Left cardiac atrium (tissue), 4 donors: ENCODE results near the gene TBC1D7. TPM values are rescaled to one million over a fixed set of nuclear protein-coding genes. Genes with fewer than 3 reads are reported as not detected.
A peak's percentile ranks its signal among the peaks of the same experiment; 100 is the strongest.

Experiments
- ATAC-seq, 2 donors: fragments of 200-7000 bp; cut with Tn5 transposase; one replicate each; pipeline ENCODE4 v1.9.1; 2020; ENCODE audit warnings: mild to moderate bottlenecking in 2 of 2, moderate library complexity in 2 of 2
- DNase-seq: peaks from one replicate; pipeline ENCODE4 v3.0.0-alpha.2; 2020
- intact Hi-C, 2 donors: fragments of 100-400 bp; cut with DNase I; formaldehyde crosslinking; loops; one replicate each; pipeline versions ENCODE4 v1.14.1 to v1.15.1; 2022 to 2023
- total RNA-seq, 2 donors: library from RNA; stranded (reverse); fragmentation: NEBNext Ultra II Directional; extraction: Animal tissue kit (Norgen Biotek cat#: 25700); gene quantifications; one replicate each; pipeline ENCODE4 v1.2.1, GENCODE V29; 2021
- donor health status: DM: no; HTN: yes; CAD: no.
- donor health status: DM: no; HTN: yes; CAD: no; lungs with severe emphysema.
- donor health status: DM: yes; HTN: yes; CAD: no.
- donor health status: Dilated cardiomyopathy.

TBC1D7 gene
- total RNA-seq, 2 donors from 2014 or later, result 21.6 to 36.3 TPM

DNA sequence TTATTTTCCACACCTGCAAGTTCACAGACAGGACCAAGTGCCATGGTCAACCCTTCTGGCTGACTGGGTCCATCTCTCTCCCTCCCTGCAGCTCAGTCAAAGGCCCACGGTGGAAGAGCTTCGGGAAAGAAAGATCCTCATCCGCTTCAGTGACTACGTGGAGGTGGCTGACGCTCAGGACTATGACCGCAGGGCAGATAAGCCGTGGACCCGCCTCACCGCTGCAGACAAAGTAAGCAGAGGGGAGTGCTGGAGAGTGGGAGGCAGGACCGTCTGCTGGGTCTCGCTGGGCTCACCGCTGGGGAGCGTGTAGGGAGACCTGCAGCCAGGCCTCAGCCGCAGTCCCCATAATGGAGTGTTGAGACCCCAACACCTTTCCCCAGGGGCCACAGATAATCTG lies 45.0 kb downstream of the TBC1D7 start:
- no peak for DNase-seq
- intact Hi-C loops, result no loop called here
- ATAC-seq, result no peak

DNA sequence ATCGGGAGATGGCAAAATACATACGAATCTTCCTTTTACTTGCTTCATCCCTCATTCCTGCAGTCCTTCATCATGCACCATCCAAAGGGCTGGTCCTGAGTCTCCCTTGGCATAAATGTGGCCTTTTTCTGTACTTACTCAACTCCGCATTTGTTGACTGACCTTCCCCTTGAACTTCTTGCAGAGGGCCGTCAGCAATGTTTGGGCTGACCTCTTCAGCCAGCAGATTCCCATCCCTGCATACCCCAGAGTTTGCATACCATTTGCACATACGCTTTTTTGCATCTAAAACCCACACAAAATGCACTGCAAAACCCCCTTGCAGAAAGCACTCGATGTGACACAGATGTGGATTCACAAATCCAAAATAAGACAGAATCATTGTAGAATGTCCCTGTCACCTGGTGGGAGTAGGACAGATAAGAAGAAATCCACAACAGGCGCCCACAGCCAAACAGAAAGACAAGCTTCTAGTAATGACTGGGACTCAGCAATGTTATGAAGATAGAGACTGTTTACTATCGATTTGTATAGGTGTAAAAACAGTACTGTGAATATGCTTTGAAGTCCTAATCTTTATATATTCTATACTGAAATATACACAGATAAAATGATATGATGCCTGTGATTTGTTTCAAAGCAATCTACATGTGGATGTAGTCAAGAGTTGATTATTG lies 45.8 kb downstream of the TBC1D7 start:
- intact Hi-C loops, result no loop called here
- no peak for DNase-seq

DNA sequence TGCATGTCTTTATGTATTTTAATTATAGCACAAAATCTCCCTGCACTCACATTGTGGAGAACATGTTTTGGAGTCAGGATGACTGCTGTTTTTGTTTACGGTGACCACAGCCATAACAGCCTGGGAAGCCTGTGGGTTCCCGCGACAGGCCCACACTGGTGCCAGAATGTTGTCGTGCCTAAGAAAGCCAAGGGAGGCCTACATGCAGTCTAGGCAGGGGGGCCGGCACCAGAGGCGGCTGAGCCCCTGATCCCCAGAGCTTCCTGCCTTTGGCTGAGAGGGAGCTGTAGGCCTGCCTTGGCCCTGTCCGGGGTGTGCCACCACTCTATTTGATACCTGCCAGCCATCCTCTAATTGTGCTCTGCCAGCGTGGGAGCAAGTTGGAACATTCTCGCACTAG lies 46.7 kb downstream of the TBC1D7 start:
- ATAC-seq, result peak in 1 of 2 donors; percentile 45
- no peak for DNase-seq
- intact Hi-C loops, result no loop called here

More for the DNA sequence above, 45.8 kb downstream of the TBC1D7 start:
- no peak for ATAC-seq

DNA sequence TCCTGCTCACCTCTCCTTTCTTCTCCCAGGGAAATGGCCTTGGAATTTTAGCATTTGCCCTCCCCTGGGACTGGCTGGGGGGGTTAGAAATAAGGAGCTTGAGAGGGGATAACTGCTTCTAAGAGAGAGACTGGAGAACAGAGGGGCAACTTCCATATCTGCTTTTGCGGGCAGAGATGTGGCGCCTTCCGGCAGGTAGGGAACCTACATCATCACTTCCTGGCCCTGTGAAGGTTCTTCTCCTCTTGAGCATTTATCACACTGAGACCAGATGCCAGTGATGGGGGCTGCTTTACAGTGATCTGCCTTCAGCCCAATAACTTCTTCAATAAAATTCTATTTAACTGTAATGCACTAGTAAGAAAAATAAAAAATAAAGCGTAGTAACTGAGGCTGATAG lies 48.1 kb downstream of the TBC1D7 start:
- intact Hi-C loops, result no loop called here
- no peak for DNase-seq
- no peak for ATAC-seq

DNA sequence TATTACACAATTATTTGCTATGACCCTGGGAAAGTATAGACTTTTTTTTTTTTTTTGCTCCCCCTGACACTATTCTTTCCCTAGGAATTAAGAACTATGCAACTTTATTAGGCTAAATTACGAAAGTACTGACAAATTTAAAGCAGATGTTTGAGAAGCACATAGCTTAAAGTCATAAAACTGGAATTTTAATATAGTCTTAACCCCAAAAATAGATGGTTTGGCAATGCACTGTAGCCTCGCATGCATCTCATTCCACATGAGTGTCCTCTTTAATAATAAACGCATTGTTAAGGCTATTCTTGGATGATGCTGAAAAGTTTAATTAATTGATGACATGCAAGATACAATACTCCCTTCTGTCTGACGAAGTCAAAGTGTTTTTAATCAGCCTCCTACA lies 49.3 kb downstream of the TBC1D7 start:
- ATAC-seq, result no peak
- intact Hi-C loops, result no loop called here

DNA sequence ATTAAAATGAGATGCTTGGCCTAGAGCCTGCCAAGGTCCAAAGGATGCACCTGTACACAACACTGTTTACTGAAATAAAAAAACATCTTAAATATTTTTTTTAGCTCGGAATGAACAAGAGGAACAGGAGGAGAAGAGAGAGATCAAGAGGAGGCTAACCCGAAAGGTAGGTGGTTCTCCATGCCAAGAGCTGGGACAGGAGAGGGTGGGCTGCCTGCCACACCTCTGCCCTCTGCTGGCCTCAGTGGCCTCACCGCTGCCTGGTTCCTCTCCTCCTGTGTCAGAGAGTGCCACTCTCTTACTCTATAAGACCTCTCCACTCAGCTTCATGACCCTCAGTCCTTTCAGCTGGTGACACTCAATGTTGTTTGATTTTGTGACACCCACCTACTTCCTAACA lies 50.2 kb downstream of the TBC1D7 start:
- intact Hi-C loops, result no loop called here
- DNase-seq, result no peak
- ATAC-seq, result no peak

More for the DNA sequence above, 49.3 kb downstream of the TBC1D7 start:
- no peak for DNase-seq

DNA sequence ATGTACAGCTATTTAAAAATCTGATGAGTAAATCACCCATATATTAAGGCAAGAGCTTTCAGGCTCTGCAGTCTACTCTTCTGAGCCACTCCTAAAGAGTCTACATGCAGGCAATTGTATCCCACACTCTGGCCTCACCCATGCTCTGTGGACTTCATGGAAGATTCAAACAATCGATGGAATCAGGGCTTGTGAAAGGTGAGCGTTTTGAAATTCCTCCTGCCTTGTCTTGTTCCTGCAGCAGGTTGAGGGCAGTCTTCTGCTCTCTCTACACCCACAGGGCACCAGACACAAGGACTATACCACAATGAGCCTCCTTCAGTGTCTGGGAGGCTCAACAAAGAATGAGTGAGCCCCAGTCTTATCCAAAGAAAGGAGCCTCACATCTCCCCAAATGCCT lies 51.1 kb downstream of the TBC1D7 start:
- DNase-seq, result no peak
- no peak for ATAC-seq
- intact Hi-C loops, result no loop called here

DNA sequence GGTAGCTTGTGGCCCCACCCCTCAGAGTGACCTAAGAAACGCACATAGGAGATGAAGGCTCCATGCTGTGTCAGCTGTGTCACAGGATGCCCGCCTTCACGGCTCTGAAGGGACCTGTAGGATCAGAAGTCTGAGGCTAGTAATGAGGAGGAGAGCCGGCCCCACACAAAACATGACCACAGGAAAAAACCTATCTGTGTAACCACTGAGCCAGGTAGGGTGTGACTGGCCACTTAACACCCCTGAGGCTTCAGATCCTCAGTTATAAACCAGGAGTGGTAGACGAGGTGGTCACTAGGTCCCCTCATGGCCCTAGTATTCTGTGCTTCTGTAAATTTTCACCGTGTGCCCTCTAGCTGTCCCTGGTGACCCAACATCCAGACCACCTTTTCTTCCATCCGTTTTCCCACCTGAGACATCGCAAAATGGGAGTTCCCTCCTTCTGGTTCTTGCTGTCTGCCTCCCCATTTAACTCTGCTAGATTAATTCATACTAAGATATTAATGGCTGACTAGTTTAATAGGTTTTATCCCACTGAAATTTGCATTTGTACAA lies 52.8 kb downstream of the TBC1D7 start:
- DNase-seq, result no peak
- intact Hi-C loops, result no loop called here
- ATAC-seq, result no peak

DNA sequence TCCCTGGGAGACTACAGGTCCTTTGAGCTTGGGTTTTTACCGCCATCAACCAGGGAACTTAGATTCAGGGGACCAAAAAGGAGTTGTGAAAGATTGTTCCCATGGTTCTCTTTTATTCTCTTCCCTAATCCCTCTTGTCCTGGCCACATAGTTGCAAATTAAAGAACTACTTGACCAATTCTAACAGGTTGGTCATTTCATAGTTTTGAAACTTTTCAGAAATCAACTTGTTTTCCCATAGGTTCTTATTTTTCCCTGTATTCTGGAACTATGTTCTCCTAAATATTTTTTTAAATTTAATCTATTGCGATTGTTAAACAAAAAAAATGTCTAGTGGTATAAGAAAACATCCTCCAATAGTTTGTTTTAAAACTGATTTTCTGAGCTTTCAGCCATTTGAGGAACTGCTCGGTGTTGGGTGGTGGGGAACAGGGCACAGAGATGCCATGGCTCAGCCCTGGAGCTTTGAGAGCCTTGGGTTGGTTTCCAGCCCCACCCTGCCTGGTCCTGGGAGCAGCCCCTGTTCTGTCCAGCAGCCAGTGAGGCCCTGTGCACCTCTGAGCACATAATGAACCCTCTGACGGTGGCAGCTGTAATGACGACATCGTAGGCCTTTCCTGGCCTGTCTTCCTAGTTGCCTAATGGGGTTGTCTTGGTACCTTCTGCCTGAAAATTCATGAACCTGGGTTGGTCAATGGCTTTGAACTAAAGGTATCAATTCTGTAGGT lies 53.5 kb downstream of the TBC1D7 start:
- no peak for DNase-seq
- ATAC-seq, result no peak
- intact Hi-C loops, result no loop called here

DNA sequence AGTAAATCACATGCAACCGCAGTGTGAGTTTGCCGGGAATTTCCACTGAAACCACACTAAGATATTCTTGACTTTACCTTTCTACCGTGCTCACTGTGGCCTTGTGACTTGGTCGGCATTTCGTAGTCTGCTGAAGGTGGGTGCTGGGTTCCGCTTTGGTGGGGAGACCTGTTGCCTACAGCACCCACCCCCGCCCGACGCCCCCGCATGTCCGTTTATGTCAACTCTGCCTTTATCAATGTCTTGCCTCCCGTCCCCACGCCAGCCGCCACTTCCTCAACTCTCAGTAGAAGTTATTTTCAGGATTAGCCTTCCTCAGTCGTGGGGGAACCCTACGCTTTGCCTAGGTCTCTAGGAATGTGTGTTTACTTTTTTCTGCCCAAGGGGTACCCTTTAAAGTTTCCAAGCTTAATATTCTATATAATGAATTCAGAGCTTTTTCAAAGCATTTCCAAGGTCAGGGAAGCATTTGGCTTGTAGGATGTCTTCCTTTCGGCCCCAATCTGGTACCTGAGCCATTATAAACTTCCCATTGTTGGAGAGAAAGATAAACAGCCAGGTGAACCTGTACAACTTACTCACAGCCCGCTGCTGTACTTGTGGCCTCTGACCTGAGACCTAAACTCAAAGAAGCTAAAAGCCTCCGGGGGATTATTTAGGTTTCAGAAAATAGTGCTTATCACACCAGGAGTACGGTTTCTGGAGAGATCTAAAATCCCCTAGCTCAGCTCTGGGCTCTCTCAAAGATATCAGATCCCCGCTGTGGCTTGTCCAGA lies 54.2 kb downstream of the TBC1D7 start:
- DNase-seq, result peak; percentile 35
- intact Hi-C loops, result no loop called here
- ATAC-seq, result no peak

DNA sequence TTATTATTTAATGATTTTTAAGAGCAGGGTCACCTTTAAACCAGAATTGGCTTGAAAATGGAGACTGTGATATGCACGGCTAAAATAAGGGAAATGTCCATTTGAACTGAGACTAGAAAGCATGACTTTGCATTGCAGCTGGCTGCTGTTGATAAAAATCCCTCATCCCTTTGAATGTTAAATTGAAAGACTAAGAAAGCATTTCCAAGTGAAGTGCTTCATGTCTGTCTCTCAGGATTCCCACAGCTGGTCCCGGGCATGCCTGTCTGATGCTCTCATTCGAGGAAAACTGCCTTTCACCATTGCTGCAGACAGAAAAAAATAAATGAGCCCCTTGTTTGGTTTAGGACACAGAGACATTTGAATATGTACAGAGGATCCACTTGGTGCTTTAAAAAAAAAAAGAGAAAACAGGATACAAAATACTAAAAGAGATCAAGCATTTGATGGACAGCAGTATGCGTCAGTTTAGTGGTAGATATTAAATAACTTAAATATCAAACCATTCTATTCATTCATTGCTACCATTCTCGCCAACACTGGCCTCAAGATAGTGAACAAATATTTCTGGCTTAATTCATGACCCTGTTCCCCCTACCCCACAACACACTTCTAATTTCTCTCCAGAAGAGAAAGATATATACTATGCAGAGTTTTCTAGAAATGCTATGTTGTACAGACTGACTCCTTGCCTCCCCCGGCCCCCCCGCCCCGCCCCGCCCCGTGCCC lies 55.0 kb downstream of the TBC1D7 start:
- peak in 1 of 2 donors; percentile 8 for ATAC-seq
- DNase-seq, result no peak
- intact Hi-C loops, result no loop called here

DNA sequence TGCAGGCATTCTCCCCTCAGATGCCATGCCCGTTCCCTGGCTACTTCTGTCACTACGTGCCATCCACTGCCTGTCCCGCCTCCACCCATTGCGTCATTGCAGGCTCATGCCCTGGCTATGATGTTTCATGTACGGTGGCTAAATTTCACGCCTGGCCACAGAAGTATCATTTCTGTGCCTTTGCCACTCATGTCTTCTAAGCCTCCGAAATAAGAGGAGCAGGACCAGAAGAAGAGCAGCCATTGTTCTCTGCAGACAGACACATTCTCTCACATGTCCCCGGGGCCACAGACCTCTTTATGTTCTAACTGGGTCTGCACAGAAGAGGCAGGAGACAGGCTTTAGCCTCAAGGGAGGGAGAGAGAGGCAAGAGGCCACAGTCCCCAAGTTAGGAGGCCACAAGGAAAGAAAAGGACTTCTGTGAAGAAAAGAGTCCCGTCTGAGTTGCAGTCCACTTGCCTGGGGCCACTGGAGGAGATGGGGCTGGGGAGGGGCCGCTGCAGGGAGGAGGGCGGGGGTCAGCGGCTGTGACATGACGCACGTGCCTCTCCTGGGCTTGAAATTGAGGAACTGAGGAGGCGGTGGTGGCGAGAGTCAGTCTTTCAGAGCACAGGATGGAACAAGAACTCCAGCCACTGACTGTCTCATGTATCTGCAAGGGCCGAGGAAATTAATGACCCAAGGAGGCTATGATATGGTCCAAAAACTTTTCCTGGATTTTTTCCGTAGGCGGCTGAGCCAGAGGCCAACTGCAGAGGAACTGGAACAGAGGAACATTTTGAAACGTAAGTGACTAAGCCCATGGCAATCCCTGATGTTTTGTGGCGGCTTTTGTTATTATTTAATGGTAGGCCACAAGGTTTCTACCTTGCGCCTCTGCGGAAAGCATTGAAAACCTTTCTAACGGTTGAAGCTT lies 55.9 kb downstream of the TBC1D7 start:
- intact Hi-C loops, result no loop called here
- DNase-seq (peak; percentile 35), ATAC-seq (peak; percentile 50 to 64)

DNA sequence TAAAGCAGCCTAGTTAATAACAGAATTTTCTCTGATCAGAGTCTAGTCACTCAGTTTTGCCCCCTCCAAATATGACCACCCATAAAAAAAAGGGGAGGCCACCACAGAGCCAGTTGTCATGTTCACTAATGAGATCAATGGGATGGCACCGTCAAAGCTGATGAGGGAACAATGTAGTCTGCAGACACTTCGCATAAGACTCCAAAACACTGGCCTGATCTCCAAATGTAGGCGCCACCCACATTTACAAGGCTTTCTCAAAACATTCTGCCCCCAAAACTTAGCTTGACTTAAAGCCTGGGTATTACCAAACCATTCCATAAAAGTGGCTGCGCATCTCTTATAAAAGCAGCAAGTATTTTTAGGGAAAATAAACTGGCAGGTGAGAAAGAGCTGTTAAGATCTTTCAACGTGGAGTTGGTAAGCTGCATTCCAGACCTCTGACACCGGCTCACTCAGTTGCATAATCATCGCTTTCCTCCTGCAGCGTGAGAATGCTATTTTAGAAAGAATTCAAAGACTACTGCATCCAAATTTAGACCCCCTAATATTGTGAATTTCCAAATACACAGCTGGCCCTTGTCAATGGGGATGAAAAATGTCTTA lies 59.3 kb downstream of the TBC1D7 start:
- DNase-seq (no peak), ATAC-seq (peak in 1 of 2 donors; percentile 63)
- intact Hi-C loops, result no loop called here

DNA sequence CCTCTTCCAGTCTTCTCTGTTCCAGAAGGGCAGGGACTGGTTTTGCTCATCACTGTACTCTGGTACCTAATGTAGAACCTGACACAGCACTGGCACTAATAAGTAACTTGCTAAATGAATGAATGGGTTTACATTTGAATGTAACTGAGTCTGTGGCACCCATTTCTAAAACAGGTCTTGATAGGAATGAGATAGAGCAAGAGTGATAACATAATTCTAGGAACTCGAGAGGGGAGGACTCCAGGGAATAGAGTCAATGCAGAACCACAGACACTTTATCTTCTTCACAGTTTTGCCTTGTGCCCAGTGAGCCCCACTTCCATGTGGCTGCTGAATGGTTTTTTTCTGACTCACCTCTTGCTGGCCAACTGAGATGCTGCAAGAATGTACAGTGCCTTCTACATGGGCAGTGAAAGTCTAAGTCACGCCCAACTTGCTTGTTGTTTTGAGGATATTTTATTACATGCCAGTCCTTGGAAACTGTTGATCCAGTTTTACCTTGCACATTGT lies 61.1 kb downstream of the TBC1D7 start:
- ATAC-seq (peak in 1 of 2 donors; percentile 59), DNase-seq (no peak)

DNA sequence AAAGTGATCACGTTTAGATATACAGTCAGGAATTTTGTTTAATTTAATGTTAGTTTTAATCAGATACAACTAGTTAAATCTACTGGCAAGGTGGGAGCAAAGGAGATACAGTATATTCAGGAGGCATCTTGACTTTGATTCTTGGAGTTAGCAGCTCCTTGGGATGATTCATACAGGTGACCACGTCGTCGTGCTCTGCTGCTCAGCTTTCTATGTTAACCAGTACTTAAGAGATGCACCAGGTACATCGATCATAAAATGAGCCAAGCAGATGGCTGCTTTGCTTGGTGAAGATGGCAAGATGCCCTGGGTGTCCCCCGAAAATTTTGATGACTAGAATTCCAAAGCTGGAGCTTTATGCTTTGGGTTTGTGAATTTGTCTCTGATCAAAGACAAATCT lies 64.7 kb downstream of the TBC1D7 start:
- ATAC-seq (no peak), DNase-seq (no peak)
- intact Hi-C loops, result no loop called here

More for the DNA sequence above, 61.1 kb downstream of the TBC1D7 start:
- intact Hi-C loops, result no loop called here

DNA sequence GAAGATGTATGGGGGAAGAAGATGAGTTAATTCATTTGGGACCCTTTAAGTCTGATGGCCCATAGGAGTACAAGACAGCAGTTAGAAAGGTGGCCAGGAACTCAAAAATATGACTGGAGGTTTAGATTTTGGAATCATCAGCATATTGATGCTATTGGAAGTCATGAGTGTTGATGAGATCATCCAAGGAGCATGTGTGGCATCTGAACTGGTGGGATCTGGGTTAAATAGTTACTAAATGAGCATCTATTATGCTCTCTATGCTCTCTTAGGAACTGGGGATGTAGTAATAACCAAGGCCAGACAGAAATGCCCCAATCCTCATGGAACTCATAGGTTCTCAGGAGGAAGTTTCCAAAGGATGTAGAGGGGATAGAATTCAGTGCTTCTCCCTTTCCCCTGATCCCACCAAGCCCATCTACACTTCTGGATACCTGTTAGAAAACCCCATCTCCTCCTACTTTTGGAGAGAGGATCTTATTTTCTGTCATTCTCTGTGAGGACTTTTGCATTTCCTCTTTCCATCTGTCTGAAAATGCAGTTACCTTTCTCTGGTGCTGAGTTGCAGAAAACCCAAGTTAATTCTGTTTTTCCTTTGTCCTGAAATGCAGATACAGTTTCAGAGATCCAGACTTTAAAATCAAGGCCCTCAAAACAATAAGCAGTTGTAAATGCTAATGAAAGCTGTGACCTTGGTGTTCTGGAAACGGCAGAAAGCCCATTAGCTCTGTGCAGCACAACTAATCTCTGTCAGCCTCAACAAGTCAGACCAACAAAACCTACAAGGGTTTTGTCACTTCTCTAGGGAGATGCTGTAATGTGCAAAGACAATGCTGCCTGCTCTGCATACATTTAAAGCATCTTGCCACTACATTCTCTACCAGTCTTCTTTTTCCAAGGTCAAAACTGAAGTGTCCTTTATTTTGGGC lies 65.8 kb downstream of the TBC1D7 start:
- intact Hi-C loops, result no loop called here
- ATAC-seq, result no peak

More for the DNA sequence above, 65.8 kb downstream of the TBC1D7 start:
- DNase-seq, result no peak
